ENCODE results near the gene DUS2. TPM values are rescaled to one million over a fixed set of nuclear protein-coding genes. Genes with fewer than 3 reads are reported as not detected.
"Not testable (repeated sequence)": the region's sequence is repeated elsewhere in the genome, so short reads cannot be mapped to it uniquely, and the experiment has no call there.

Gene DUS2
- total RNA-seq, 4 donors from 2014 or later = 10.0 to 14.1 (median 12.9) TPM

DNA sequence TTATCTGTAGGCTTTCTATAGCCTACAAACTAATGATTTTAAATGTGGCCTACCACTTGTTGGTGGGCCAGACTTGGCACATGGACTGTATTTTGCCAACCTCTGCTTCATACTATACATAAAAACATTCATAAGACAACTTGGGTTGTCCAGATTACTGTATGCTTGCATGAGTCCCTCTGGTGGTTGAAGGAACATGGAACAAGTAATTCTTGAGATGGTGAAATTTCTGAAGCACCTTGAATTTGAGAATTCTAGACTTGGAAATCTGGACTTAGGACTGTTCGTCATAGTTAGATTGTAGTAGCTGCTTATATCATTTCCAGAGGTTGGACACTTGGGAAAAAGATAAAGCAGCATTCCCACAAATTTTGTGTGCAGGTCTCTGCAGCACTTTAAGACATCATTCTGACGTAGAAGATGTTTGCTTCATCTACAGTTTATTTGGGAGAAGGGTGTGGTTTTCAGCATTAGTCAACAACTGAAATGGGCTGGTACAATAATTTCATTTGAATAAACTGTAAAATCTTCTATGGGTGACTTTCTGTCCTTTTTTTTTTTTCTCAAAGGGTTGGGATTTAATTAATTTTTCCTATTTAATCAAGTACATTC is 93.3 kb downstream of the DUS2 start:
- TF ChIP-seq CTCF (IDR thresholded peaks at IDR 0.05) (peak in 5 of 6 experiments; percentile 6 to 50 (median 31)), POLR2A (IDR thresholded peaks at IDR 0.05) (no peak)
- H3K27ac ChIP-seq = no peak overlapping the region
- no peak overlapping the region for H3K4me3 ChIP-seq (replicated peaks in 1 of 3)
- no peaks in the 10 kb centered on the region for H3K27me3 ChIP-seq
- DNase-seq = no peak
- WGBS, 2 donors = 93% methylated on average over 2 of the region's 2 CpGs
- H3K4me1 ChIP-seq = peaks cover 16 to 18% of the 10 kb centered on the region in 2 donors
- H3K36me3 ChIP-seq = no peaks in the 10 kb centered on the region
- no peaks in the 10 kb centered on the region for H3K9me3 ChIP-seq
- intact Hi-C loops (cut with DNase I) = no loop called here

DNA sequence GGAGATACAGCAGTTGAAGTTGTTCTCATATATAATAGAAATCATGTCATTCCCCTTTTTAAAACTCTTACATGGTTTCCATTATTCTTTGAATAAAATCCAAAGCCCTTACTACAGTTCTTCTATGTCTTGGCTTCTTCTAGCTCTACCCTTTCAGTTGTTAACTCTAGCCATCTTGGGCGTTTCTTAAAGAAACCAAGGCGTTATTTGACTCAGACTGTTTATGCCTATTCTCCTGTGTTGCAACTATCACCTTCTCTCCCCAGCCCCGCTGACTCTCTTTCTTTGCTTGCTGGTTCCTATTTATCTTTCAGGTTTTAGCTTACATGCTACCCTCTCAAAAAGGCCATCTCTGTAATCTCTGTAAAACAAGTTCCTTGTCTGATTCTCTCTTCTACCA is 94.8 kb downstream of the DUS2 start:
- peaks cover 16 to 18% of the 10 kb centered on the region in 2 donors for H3K4me1 ChIP-seq
- no peak overlapping the region for H3K4me3 ChIP-seq (replicated peaks in 1 of 3)
- TF ChIP-seq CTCF (IDR thresholded peaks at IDR 0.05) (no peak), POLR2A (IDR thresholded peaks at IDR 0.05) (no peak)
- WGBS, 2 donors = 92 to 97% methylated on average over 3 of the region's 3 CpGs
- no peaks in the 10 kb centered on the region for H3K9me3 ChIP-seq
- no peak overlapping the region for H3K27ac ChIP-seq
- intact Hi-C loops (cut with DNase I) = no loop called here
- no peak for DNase-seq
- no peaks in the 10 kb centered on the region for H3K36me3 ChIP-seq
- H3K27me3 ChIP-seq = no peaks in the 10 kb centered on the region

- DNase-seq; H3K27me3 ChIP-seq; intact Hi-C loops (cut with DNase I); H3K36me3 ChIP-seq; H3K27ac ChIP-seq; H3K9me3 ChIP-seq; H3K4me3 ChIP-seq (replicated peaks in 1 of 3): not testable (repeated sequence)
- 94 to 97% methylated on average over 13 of the region's 13 CpGs for WGBS, 2 donors
- peaks cover 13 to 16% of the 10 kb centered on the region in 2 donors for H3K4me1 ChIP-seq
Observed at GRCh38 chr16:68118954-68119353, 95.9 kb downstream of the DUS2 start.

DNA sequence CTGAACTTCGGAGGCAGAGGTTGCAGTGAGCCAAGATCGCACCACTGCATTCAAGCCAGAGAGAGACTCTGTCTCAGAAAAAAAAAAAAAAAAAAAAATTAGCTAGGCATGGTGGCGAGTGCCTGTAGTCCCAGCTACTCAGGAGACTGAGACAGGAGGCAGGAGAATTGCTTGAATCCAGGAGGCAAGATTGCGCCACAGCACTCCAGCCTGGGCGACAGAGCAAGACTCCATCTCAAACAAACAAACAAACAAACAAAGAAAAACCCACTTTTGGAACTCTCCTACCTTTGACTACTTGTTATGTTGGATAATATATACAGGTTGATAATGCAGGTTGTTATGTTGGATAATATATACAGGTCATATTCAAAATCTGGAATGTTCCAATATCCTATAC is 97.4 kb downstream of the DUS2 start:
- 90 to 91% methylated on average over 5 of the region's 5 CpGs for whole genome bisulfite sequencing, 2 donors

DNA sequence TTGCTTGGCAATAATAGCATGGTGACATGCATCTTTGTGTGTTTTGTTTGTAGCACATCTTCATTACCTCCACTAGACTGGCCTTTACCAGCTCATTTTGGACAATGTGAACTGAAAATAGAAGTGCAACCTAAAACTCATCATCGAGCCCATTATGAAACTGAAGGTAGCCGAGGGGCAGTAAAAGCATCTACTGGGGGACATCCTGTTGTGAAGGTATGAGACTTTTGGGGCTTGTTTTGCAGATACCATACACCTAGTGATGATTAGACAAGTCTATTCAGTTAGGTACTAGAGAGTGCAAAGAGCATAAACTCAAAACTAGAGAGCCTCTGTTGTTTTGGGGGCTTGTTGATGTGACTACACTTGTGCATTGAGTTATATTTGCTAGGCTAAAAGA is 103.3 kb downstream of the DUS2 start:
- TF ChIP-seq POLR2A (IDR thresholded peaks at IDR 0.05) = no peak
- no peak for TF ChIP-seq CTCF (IDR thresholded peaks at IDR 0.05)
- H3K4me3 ChIP-seq (replicated peaks in 1 of 3) = no peak overlapping the region
- DNase-seq = no peak
- no peaks in the 10 kb centered on the region for H3K27me3 ChIP-seq
- intact Hi-C loops (cut with DNase I) = no loop called here
- H3K36me3 ChIP-seq = no peaks in the 10 kb centered on the region
- H3K27ac ChIP-seq = no peak overlapping the region
- H3K4me1 ChIP-seq = peaks cover 24 to 26% of the 10 kb centered on the region in 2 donors
- H3K9me3 ChIP-seq = no peaks in the 10 kb centered on the region
- WGBS, 2 donors = 80 to 89% methylated on average over 2 of the region's 2 CpGs

More for the DNA sequence above, 97.4 kb downstream of the DUS2 start:
- DNase-seq; H3K27ac ChIP-seq; intact Hi-C loops (cut with DNase I); H3K4me3 ChIP-seq (replicated peaks in 1 of 3); H3K36me3 ChIP-seq; H3K9me3 ChIP-seq; H3K27me3 ChIP-seq: not testable (repeated sequence)
- H3K4me1 ChIP-seq = peaks cover 13 to 23% of the 10 kb centered on the region in 2 donors

DNA sequence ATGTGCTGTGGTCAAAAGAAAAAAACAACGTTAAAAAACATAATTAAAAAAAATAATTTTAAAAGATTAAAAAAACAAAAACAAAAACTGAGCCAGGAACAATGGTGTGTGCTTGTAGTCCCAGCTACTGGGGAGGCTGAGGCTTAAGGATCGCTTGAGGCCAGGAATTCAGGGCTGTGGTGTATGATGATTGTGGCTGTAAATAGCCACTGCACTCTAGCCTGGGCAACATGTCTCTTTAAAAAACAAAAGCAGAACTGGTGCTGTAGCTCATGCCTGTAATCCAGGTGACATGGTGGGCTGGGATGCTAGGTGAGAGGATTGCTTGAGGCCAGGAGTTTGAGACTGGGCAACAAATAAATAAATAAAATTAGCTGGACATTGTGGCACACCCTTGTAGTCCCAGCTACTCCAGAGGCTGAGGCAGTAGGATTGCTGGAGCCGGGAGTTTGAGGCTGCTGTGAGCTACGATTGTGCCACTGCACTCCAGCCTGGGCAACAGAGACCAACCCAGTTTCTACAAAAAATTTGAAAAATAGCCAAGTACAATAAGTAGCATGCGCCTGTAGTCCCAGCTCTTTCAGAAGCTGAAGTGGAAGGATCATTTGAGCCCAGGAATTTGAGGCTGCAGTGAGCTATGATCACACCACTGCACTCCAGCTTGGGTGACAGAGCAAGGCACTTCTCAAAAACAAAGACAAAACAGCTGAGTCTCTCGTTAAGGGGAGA is 105.7 kb downstream of the DUS2 start:
- Histone ChIP-seq H3K27ac (peak overlapping the region; percentile 68 to 87 (median 84)), H3K27me3 (no peaks in the 10 kb centered on the region), H3K4me3 (replicated peaks in 1 of 3) (no peak overlapping the region), H3K9me3 (no peaks in the 10 kb centered on the region), H3K36me3 (no peaks in the 10 kb centered on the region), H3K4me1 (peaks cover 24 to 31% of the 10 kb centered on the region in 2 donors)
- peak; percentile 72 to 75 for DNase-seq
- WGBS, 2 donors = 42 to 47% methylated on average over 6 of the region's 6 CpGs
- intact Hi-C loops (cut with DNase I) = no loop called here
- TF ChIP-seq POLR2A (IDR thresholded peaks at IDR 0.05) = peak in 1 of 2 donors; percentile 8
- no peak for TF ChIP-seq CTCF (IDR thresholded peaks at IDR 0.05)
